Nephron (organoid): ENCODE measurements around the gene CFLAR.
"Not testable (repeated sequence)": the region's sequence is repeated elsewhere in the genome, so short reads cannot be mapped to it uniquely, and the experiment has no call there.

Experiments
- H3K27ac Mint-ChIP-seq, 3 experiments: 2 replicates each; pipeline ENCODE4 v1.8.0; 2020; ENCODE audit warnings: mixed read lengths in 3 of 3, mild to moderate bottlenecking in 2 of 3, moderate library complexity in 1 of 3
- H3K27me3 Mint-ChIP-seq: 2 replicates; pipeline ENCODE4 v1.8.0; 2021; ENCODE audit warnings: low read depth, mild to moderate bottlenecking, moderate library complexity, mixed read lengths
- H3K36me3 Mint-ChIP-seq: 2 replicates; pipeline ENCODE4 v1.8.0; 2020; ENCODE audit warnings: low read depth, mixed read lengths
- H3K4me1 Mint-ChIP-seq: 2 replicates; pipeline ENCODE4 v1.8.0; 2020; ENCODE audit warnings: mixed read lengths
- H3K4me3 Mint-ChIP-seq, 3 experiments: 2 replicates each; pipeline ENCODE4 v1.8.0; 2020; ENCODE audit warnings: mild to moderate bottlenecking in 3 of 3, mixed read lengths in 3 of 3, moderate library complexity in 2 of 3
- H3K9me3 Mint-ChIP-seq: 2 replicates; pipeline ENCODE4 v1.8.0; 2020; ENCODE audit warnings: mixed read lengths
- TF ChIP-seq, protein P1 (sequence below), 3 experiments: fragments of 200-600 bp; sonication (generic); IDR thresholded peaks; one replicate each; pipeline ENCODE4 v1.5.0; 2021; ENCODE audit warnings: antibody characterized with exemption in 3 of 3; ENCODE audit not compliant: unreplicated experiment in 3 of 3

The CFLAR gene

DNA sequence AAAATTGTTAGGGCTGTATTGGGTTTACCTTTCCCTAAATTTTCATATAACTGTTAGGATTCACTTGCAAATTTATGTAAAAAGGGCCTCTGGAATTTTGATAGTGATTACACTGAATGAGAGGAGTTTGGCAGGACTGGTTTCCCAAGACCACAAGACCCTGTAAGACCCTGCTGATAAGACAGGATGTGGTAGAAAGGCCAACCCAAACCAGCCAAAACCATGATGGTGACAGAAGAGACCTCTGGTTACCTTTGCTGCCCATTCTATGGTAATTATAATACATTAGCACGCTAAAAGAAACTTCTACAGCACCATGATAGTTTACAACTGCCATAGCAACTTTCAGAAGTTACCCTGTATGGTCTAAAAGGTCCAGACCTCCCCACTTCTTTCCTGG is 58.7 kb downstream of the CFLAR start:
- no peaks in the 10 kb centered on the region for H3K4me1 Mint-ChIP-seq
- no peak overlapping the region for H3K4me3 Mint-ChIP-seq
- TF ChIP-seq, protein P1, sequence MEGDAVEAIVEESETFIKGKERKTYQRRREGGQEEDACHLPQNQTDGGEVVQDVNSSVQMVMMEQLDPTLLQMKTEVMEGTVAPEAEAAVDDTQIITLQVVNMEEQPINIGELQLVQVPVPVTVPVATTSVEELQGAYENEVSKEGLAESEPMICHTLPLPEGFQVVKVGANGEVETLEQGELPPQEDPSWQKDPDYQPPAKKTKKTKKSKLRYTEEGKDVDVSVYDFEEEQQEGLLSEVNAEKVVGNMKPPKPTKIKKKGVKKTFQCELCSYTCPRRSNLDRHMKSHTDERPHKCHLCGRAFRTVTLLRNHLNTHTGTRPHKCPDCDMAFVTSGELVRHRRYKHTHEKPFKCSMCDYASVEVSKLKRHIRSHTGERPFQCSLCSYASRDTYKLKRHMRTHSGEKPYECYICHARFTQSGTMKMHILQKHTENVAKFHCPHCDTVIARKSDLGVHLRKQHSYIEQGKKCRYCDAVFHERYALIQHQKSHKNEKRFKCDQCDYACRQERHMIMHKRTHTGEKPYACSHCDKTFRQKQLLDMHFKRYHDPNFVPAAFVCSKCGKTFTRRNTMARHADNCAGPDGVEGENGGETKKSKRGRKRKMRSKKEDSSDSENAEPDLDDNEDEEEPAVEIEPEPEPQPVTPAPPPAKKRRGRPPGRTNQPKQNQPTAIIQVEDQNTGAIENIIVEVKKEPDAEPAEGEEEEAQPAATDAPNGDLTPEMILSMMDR (IDR thresholded peaks at IDR 0.05; ENCODE audit: unreplicated experiment in 3 of 3): no peak
- H3K27me3 Mint-ChIP-seq: peaks cover 4% of the 10 kb centered on the region
- H3K9me3 Mint-ChIP-seq: no peaks in the 10 kb centered on the region
- no peak overlapping the region for H3K27ac Mint-ChIP-seq
- H3K36me3 Mint-ChIP-seq: no peaks in the 10 kb centered on the region

DNA sequence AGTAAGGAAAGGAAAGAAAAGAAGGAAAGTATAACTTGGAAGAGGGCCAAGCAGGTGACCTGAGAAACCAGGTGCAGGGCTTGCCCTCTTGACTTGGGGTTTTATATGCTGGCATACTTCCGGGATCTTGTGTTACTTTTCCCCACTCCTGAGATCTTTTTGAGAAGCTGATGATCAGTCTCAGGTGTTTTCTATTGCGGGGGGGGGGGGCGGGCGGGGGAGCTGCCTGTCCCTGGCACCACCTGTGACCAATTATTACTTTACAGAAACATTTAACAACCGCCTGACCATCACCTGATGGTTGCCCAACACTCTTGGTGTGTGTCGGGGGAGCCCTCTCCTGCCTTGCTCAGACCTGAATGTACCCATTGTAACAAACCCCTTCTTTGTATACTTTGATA is 60.1 kb downstream of the CFLAR start:
- Mint-ChIP-seq H3K27me3 (peaks cover 7% of the 10 kb centered on the region), H3K4me3 (no peak overlapping the region), H3K4me1 (no peaks in the 10 kb centered on the region), H3K27ac (no peak overlapping the region), H3K36me3 (no peaks in the 10 kb centered on the region), H3K9me3 (no peaks in the 10 kb centered on the region)
- TF ChIP-seq, protein P1 (IDR thresholded peaks at IDR 0.05; ENCODE audit: unreplicated experiment in 3 of 3): no peak

DNA sequence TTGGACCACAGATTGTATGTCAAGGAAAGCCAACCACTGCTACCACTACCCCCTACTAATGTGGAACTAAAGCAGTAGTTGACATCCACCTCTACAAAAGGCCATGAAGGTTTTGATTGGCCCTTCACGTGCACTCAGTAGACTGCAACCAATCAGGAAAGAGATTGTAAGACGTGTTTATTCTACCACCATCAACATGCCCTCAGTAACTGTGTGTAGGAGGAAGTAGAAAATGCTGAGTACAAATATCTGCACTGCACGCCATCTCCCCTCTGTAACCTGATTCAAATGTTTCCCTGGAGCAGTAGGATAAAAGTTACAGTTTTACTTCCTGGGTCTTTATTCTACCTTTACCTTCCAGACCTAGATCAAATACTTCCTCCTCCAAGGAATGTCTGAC is 64.0 kb downstream of the CFLAR start:
- Mint-ChIP-seq H3K27me3 (peaks cover 7% of the 10 kb centered on the region), H3K9me3 (no peaks in the 10 kb centered on the region), H3K27ac (no peak overlapping the region), H3K4me1 (no peaks in the 10 kb centered on the region), H3K36me3 (no peaks in the 10 kb centered on the region), H3K4me3 (no peak overlapping the region)
- TF ChIP-seq, protein P1 (IDR thresholded peaks at IDR 0.05; ENCODE audit: unreplicated experiment in 3 of 3): no peak

DNA sequence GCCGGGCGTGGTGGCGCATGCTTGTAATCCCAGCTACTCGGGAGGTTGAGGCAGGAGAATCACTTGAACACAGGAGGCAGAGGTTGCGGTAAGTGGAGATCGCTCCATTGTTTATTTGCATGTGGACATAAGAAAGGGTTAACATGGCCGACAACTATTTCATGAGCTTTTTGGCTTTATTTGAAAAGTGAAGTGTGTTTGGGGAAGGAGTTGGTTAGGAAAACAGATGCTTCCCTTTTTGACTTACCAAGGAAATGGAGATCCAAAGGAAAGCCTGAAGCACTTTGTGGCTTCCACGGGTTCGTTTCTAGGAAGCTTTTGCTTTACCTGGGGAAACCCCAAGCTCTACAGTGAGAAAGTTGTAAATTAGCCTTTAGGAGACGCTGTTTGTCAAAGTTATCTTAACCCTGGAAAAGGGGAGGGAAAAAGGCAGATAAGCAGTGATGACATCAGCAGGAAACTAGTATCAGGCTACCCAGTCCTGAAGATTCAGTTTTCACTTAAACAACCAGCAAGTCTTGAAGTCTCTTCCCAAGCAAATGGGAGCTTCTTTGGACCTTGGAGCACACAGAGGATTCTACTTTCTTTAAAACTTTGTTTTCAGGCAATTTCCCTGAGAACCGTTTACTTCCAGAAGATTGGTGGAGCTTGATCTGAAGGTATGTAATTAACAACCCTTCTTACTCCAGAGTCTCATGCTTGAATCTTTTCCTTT is 66.8 kb downstream of the CFLAR start, which contains the start of gene CASP10:
CASP10 (plus strand) TSS at position 492 of the 715 bp plus-strand sequence. CDS start 2,637 bp downstream, outside the sequence.
- Mint-ChIP-seq H3K27me3 (peaks cover 6% of the 10 kb centered on the region), H3K27ac (peak within 1 kb of the TSS in 1 of 3 experiments; percentile 72), H3K9me3 (no peaks in the 10 kb centered on the region), H3K4me1 (no peaks in the 10 kb centered on the region), H3K36me3 (no peaks in the 10 kb centered on the region), H3K4me3 (peak within 1 kb of the TSS; percentile 49 to 80 (median 78))
- TF ChIP-seq, protein P1 (IDR thresholded peaks at IDR 0.05; ENCODE audit: unreplicated experiment in 3 of 3): peak in 1 of 3 experiments; percentile 16

DNA sequence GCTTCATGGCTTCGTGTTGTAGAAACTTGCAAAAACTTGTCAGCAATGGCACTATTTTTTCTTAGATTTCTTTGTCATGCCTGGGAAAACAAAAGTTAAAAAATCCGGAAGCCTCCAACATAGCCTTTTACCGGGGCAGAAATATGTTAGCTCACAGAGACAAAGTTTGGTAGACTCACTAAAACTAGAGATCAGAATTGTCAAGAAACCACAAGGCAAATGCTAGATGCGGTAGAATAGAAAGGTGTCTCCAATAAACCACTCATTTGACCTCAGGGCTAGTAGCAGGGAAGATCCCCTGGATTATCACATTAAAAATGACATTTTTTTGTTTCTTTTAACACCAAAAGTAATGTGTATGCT is 67.4 kb downstream of the CFLAR start:
- peak overlapping the region in 2 of 3 experiments; percentile 78 to 80 for H3K4me3 Mint-ChIP-seq
- no peaks in the 10 kb centered on the region for H3K9me3 Mint-ChIP-seq
- no peaks in the 10 kb centered on the region for H3K4me1 Mint-ChIP-seq
- H3K36me3 Mint-ChIP-seq: no peaks in the 10 kb centered on the region
- peak overlapping the region in 1 of 3 experiments; percentile 72 for H3K27ac Mint-ChIP-seq
- TF ChIP-seq, protein P1 (IDR thresholded peaks at IDR 0.05; ENCODE audit: unreplicated experiment in 3 of 3): no peak
- H3K27me3 Mint-ChIP-seq: peaks cover 6% of the 10 kb centered on the region

DNA sequence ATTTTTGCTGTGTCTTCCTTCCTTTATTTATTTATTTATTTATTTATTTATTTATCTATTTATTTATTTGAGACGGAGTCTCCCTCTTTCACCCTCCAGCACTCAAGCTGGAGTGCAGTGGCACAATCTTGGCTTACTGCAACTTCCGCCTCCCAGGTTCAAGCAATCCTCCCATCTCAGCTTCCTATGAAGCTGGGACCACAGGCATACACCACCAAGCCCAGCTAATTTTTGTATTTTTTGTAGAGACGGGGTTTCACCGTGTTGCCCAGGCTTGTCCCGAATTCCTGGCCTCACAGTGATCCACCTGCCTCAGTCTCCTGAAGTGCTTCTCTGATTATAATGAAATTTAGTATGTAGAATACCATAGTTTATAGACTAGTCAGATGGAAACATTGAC is 67.9 kb downstream of the CFLAR start:
- not testable (repeated sequence) for H3K9me3 Mint-ChIP-seq, H3K27ac Mint-ChIP-seq, H3K4me1 Mint-ChIP-seq, H3K27me3 Mint-ChIP-seq, H3K36me3 Mint-ChIP-seq
- H3K4me3 Mint-ChIP-seq: peak overlapping the region in 2 of 3 experiments; percentile 14 to 47

DNA sequence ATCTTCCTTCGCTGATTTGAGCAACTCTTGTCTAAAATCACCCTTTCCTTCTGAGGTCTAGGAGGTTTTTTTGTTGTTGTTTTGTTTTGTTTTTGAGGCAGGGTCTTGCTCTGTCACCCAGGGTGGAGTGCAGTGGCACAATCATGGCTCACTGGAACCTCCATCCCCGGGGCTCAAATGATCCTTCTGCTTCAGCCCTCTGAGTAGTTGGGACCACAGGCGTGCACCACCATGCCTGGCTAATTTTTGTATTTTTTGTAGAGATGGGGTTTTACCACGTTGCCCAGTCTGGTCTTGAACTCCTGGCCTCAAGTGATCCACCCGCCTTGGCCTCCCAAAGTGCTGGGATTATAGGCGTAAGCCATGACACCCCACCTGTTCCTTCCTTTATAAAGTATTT is 68.3 kb downstream of the CFLAR start:
- not testable (repeated sequence) for H3K27ac Mint-ChIP-seq, H3K27me3 Mint-ChIP-seq, H3K9me3 Mint-ChIP-seq, H3K36me3 Mint-ChIP-seq, H3K4me1 Mint-ChIP-seq
- peak overlapping the region in 1 of 3 experiments; percentile 47 for H3K4me3 Mint-ChIP-seq
